GM23248 (cell line): ENCODE measurements around the gene IRX2. TPM values are rescaled to one million over a fixed set of nuclear protein-coding genes. Genes with fewer than 3 reads are reported as not detected.

Source experiments
- DNase-seq: peaks from one replicate; pipeline ENCODE4 v3.0.0-alpha.2; 2015
- H2AFZ ChIP-seq: fragments of 200-600 bp; sonication (generic); 2 replicates; pipeline ENCODE4 v1.6.1; 2016; ENCODE audit warnings: antibody characterized with exemption
- H3F3A ChIP-seq: fragments of 200-600 bp; sonication (generic); 2 replicates; pipeline ENCODE4 v1.6.1; 2016; ENCODE audit warnings: mild to moderate bottlenecking, antibody characterized with exemption, mixed run types; ENCODE audit not compliant: insufficient read depth
- H3K27ac ChIP-seq: fragments of 200-600 bp; sonication (generic); 2 replicates; pipeline ENCODE4 v1.5.1; 2016; ENCODE audit warnings: mild to moderate bottlenecking
- H3K27me3 ChIP-seq: fragments of 200-600 bp; sonication (generic); replicated peaks from 2 replicates; pipeline ENCODE4 v1.6.1; 2016; ENCODE audit warnings: mild to moderate bottlenecking; ENCODE audit not compliant: insufficient read depth
- H3K36me3 ChIP-seq: fragments of 200-600 bp; sonication (generic); 2 replicates; pipeline ENCODE4 v1.6.1; 2016; ENCODE audit warnings: low read depth, mild to moderate bottlenecking
- H3K4me1 ChIP-seq: fragments of 200-600 bp; sonication (generic); 2 replicates; pipeline ENCODE4 v1.6.1; 2016; ENCODE audit warnings: mild to moderate bottlenecking; ENCODE audit not compliant: insufficient read depth
- H3K4me2 ChIP-seq: fragments of 200-600 bp; sonication (generic); one replicate; pipeline ENCODE4 v1.6.1; 2016; ENCODE audit warnings: mild to moderate bottlenecking; ENCODE audit not compliant: unreplicated experiment
- H3K4me3 ChIP-seq: fragments of 200-600 bp; sonication (generic); 2 replicates; pipeline ENCODE4 v1.5.1; 2016; ENCODE audit warnings: mild to moderate bottlenecking
- H3K79me2 ChIP-seq: fragments of 200-600 bp; sonication (generic); 2 replicates; pipeline ENCODE4 v1.6.1; 2016; ENCODE audit warnings: mild to moderate bottlenecking; ENCODE audit not compliant: insufficient read depth
- H3K9ac ChIP-seq: fragments of 200-600 bp; sonication (generic); 2 replicates; pipeline ENCODE4 v1.6.1; 2016; ENCODE audit warnings: mild to moderate bottlenecking
- H3K9me2 ChIP-seq: fragments of 200-600 bp; sonication (generic); 2 replicates; pipeline ENCODE4 v1.6.1; 2016; ENCODE audit warnings: mixed run types, mild to moderate bottlenecking, moderate library complexity; ENCODE audit not compliant: insufficient read depth
- H3K9me3 ChIP-seq: fragments of 200-600 bp; sonication (generic); one replicate; pipeline ENCODE4 v1.6.1; 2017; ENCODE audit warnings: low read depth
- H4K20me1 ChIP-seq: fragments of 200-600 bp; sonication (generic); 2 replicates; pipeline ENCODE4 v1.6.0; 2016; ENCODE audit not compliant: insufficient read depth
- EZH2 ChIP-seq: fragments of 200-600 bp; sonication (generic); IDR thresholded peaks from 2 replicates; pipeline ENCODE4 v1.6.1; 2018; ENCODE audit warnings: antibody characterized with exemption, mild to moderate bottlenecking; ENCODE audit not compliant: insufficient read depth, poor library complexity, severe bottlenecking
- EZH2phosphoT487 ChIP-seq: fragments of 200-600 bp; sonication (generic); IDR thresholded peaks from 2 replicates; pipeline ENCODE4 v1.6.1; 2018; ENCODE audit warnings: antibody characterized with exemption, moderate library complexity, mild to moderate bottlenecking, low read depth; ENCODE audit not compliant: insufficient read depth
- WGBS, 2 experiments: methylation state at CpG; one replicate each; pipeline ENCODE4 v1.1.6; 2015 to 2017; ENCODE audit warnings: low lambda C conversion rate in 2 of 2, low coverage in 1 of 2; ENCODE audit errors: missing lambda C conversion rate in 2 of 2; 5-methylcytosine and 5-hydroxymethylcytosine counted together
- in situ Hi-C: fragments of 300-500 bp; cut with MboI; formaldehyde crosslinking; loops from 2 replicates; pipeline ENCODE4 v1.15.0; 2020
- polyA plus RNA-seq: library from polyadenylated mRNA; unstranded; fragments of >200 nt; fragmentation: Nextera tagmentation; extraction: Ambion mirVana; gene quantifications from 2 replicates; pipeline ENCODE4 v1.2.1, GENCODE V29; 2016
- total RNA-seq: library from RNA; depleted of rRNA; stranded (reverse); fragments of >200 nt; shearing (Covaris generic); gene quantifications from 2 replicates; pipeline ENCODE4 v1.2.3, GENCODE V29; 2014

Gene IRX2
- total and polyA plus RNA-seq, 2 experiments from 2014 or later = 6.1 to 30.6 TPM

DNA sequence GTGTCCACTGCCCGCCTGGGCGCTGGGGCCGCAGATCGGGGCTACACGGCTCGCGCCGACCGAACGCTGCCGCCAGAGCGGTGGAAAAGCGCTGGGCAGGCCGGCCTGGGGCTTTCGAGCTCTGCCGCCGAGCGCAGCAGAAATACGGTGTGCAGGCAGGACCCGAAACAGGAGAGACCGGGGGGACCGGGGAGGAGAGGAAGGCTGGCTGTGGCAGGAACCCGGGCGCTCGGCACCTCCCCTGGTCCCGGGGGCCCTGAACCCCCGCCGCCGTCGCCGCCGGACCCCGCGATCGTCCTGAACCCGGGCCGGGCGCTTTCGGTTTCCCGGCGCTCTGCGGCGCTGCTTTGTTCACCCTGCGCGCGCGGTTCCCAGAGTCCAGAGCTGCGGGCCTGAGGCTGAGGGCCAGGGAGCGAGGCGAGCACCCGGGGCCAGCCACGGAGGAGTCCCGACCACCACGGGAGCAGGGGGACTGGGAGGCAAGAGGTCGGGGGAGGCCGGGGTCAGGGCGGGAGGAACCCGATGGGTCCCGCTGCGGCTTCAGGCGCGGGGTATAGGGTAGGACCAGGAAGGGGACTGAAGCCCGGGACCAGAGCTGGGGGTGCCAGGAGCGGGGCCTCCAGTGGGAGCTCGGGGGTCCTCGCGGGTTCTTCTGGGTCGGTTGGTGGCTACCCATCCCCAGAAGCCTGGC is 12.0 kb downstream of the IRX2 start:
- H3F3A ChIP-seq = peaks cover 18% of the 10 kb centered on the region; the same call in 1 of the 2 replicates
- H3K27ac ChIP-seq = peak overlapping the region; percentile 84
- peak overlapping the region; percentile 92 for H3K9ac ChIP-seq
- TF ChIP-seq EZH2 (no peak), EZH2phosphoT487 (no peak)
- peak overlapping the region; percentile 77 for H3K4me3 ChIP-seq
- H3K79me2 ChIP-seq = peaks cover 59% of the 10 kb centered on the region
- H3K36me3 ChIP-seq = no peaks in the 10 kb centered on the region
- no peaks in the 10 kb centered on the region for H3K27me3 ChIP-seq
- peak overlapping the region; percentile 97 for H3K4me2 ChIP-seq
- no peaks in the 10 kb centered on the region for H3K9me2 ChIP-seq
- peaks cover 43% of the 10 kb centered on the region for H3K4me1 ChIP-seq
- in situ Hi-C loops = loop anchor here (25.0 kb wide), 1 partner anchor 977 kb away; no protein-coding TSS in a partner anchor
- H4K20me1 ChIP-seq = no peaks in the 10 kb centered on the region
- peak overlapping the region; percentile 83 for H2AFZ ChIP-seq
- peak; percentile 85 for DNase-seq
- H3K9me3 ChIP-seq = no peaks in the 10 kb centered on the region
- 1% methylated on average over 33 to 66 of the region's 68 CpGs for WGBS, 2 experiments

DNA sequence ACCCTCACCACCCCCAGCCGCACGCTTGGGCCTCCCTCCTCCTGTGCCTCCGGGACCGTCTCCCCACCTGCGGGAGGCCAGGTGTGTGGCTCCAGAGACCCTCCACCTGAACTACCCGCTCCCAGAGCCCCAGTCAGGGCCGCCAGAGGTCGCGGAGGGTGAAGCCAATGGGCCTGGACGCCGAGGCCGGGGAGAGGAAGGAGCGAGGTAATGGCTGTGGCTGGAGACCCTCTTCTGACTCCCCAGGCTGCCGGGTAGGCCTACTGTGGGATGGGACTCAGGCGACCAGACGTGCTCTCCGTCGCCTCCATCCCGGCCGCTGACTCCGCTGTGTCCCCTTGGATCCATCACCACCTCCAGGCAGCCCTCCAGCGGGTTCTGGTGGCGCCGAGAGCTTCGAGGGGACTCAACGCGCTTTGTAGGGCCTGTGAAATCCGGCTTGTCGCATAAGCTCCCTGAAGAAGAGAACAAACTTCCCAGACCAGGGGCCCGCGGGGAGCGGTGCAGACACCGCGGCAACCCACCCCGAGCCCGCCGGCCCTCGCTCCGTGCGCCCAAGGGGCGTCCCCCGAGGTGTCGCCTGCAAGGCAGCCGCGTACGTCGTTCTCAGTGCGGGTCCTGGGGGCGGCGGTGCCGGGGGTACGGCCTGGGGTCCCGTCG is 12.6 kb downstream of the IRX2 start:
- in situ Hi-C loops = loop anchor here (25.0 kb wide), 1 partner anchor 977 kb away; no protein-coding TSS in a partner anchor
- H3F3A ChIP-seq = peaks cover 18% of the 10 kb centered on the region; the same call in 1 of the 2 replicates
- peaks cover 37% of the 10 kb centered on the region for H3K4me1 ChIP-seq
- H3K9me2 ChIP-seq = no peaks in the 10 kb centered on the region
- no peaks in the 10 kb centered on the region for H3K36me3 ChIP-seq
- 20 to 34% methylated on average over 36 to 51 of the region's 54 CpGs for WGBS, 2 experiments
- H3K9ac ChIP-seq = peak overlapping the region; percentile 92
- H2AFZ ChIP-seq = peak overlapping the region; percentile 83
- TF ChIP-seq EZH2 (no peak), EZH2phosphoT487 (no peak)
- no peaks in the 10 kb centered on the region for H3K27me3 ChIP-seq
- no peak overlapping the region for H3K27ac ChIP-seq
- H3K4me3 ChIP-seq = peak overlapping the region; percentile 77
- peaks cover 52% of the 10 kb centered on the region for H3K79me2 ChIP-seq
- no peaks in the 10 kb centered on the region for H3K9me3 ChIP-seq
- DNase-seq = peak; percentile 46
- H3K4me2 ChIP-seq = peak overlapping the region; percentile 97
- no peaks in the 10 kb centered on the region for H4K20me1 ChIP-seq

DNA sequence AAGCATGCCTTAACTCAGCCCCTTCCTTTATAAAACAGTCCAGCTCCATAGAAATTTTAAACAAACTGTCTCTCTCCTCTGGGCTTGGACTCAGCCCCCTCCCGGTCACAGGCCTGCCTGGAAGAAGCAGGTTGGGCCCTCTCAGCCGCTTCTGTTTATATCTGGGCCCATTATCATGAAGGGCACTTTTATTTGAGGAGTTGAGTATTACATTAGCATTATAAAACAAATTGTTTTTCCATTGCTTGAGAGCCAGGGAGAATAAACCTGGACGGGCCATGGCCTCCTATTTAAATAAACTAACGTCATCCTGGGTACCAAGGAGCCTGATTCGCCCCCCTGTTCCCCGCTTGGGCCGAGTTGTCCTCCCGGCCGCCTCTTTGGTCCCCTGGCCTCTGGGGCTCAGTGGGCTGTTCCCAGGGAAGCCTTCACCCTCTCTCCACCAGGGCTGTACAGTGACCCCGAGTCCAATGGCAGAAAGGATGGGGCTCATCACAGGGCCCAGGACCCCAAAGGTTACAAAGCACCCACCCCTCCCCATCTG is 13.2 kb downstream of the IRX2 start:
- no peak overlapping the region for H3K27ac ChIP-seq
- no peaks in the 10 kb centered on the region for H4K20me1 ChIP-seq
- in situ Hi-C loops = loop anchor here (25.0 kb wide), 1 partner anchor 976 kb away; no protein-coding TSS in a partner anchor
- H3K9me2 ChIP-seq = no peaks in the 10 kb centered on the region
- no peaks in the 10 kb centered on the region for H3K27me3 ChIP-seq
- H2AFZ ChIP-seq = no peak overlapping the region
- peaks cover 31% of the 10 kb centered on the region for H3K4me1 ChIP-seq
- no peak overlapping the region for H3K4me3 ChIP-seq
- H3K9ac ChIP-seq = no peak overlapping the region
- no peak overlapping the region for H3K4me2 ChIP-seq
- TF ChIP-seq EZH2phosphoT487 = no peak
- no peak for TF ChIP-seq EZH2
- H3F3A ChIP-seq = peaks cover 18% of the 10 kb centered on the region; the same call in 1 of the 2 replicates
- no peak for DNase-seq
- no peaks in the 10 kb centered on the region for H3K9me3 ChIP-seq
- H3K79me2 ChIP-seq = peaks cover 46% of the 10 kb centered on the region
- no peaks in the 10 kb centered on the region for H3K36me3 ChIP-seq
- 95 to 96% methylated on average over 10 of the region's 10 CpGs for WGBS, 2 experiments
